GM12875 (cell line): ENCODE results near the gene PRKCQ.

ENCODE experiments used
- H3K4me3 ChIP-seq: one replicate; pipeline ENCODE4 v1.5.1; 2011; ENCODE audit warnings: low read depth, low read length, control low read depth
- CTCF ChIP-seq: IDR thresholded peaks from 2 replicates; pipeline ENCODE4 v1.5.1; 2011; ENCODE audit warnings: low read depth, mild to moderate bottlenecking, control low read depth, inconsistent platforms, low read length, moderate library complexity, borderline replicate concordance; ENCODE audit not compliant: insufficient read depth

PRKCQ gene

GRCh38 chr10:6603142-6604125, 23.4 kb upstream of the PRKCQ start:
- no peak for TF ChIP-seq CTCF
- no peak overlapping the region for H3K4me3 ChIP-seq

- H3K4me3 ChIP-seq: no peak overlapping the region
- TF ChIP-seq CTCF: no peak
Measured at GRCh38 chr10:6602700-6603084, 22.6 kb upstream of the PRKCQ start.

- no peak for TF ChIP-seq CTCF
- H3K4me3 ChIP-seq: no peak overlapping the region
Measured at GRCh38 chr10:6602026-6602699, 22.1 kb upstream of the PRKCQ start.

GRCh38 chr10:6601246-6601805, 21.2 kb upstream of the PRKCQ start:
- H3K4me3 ChIP-seq: no peak overlapping the region
- no peak for TF ChIP-seq CTCF

- no peak overlapping the region for H3K4me3 ChIP-seq
Measured at GRCh38 chr10:6600224-6600987, 20.3 kb upstream of the PRKCQ start.

More at GRCh38 chr10:6600224-6600987, 20.3 kb upstream of the PRKCQ start:
- TF ChIP-seq CTCF: no peak
